ENCODE results near the gene GRIA3.
"Not testable (repeated sequence)": the region's sequence is repeated elsewhere in the genome, so short reads cannot be mapped to it uniquely, and the experiment has no call there.

The GRIA3 gene

GRCh38 chrX:123277347-123277746, 93.3 kb downstream of the GRIA3 start:
- no peak for DNase-seq (ENCODE audit: low spot score)

- DNase-seq (ENCODE audit: low spot score): no peak
Measured at GRCh38 chrX:123277821-123278220, 93.7 kb downstream of the GRIA3 start.

GRCh38 chrX:123282241-123282640, 98.2 kb downstream of the GRIA3 start:
- no peak for DNase-seq (ENCODE audit: low spot score)

GRCh38 chrX:123283407-123283806, 99.3 kb downstream of the GRIA3 start:
- DNase-seq (ENCODE audit: low spot score): not testable (repeated sequence)

GRCh38 chrX:123291623-123292022, 107.5 kb downstream of the GRIA3 start:
- no peak for DNase-seq (ENCODE audit: low spot score)

- no peak for DNase-seq (ENCODE audit: low spot score)
Measured at GRCh38 chrX:123298026-123298425, 113.9 kb downstream of the GRIA3 start.

- no peak for DNase-seq (ENCODE audit: low spot score)
Measured at GRCh38 chrX:123303429-123303828, 119.4 kb downstream of the GRIA3 start.

- DNase-seq (ENCODE audit: low spot score): no peak
Measured at GRCh38 chrX:123308658-123309057, 124.6 kb downstream of the GRIA3 start.

- no peak for DNase-seq (ENCODE audit: low spot score)
Measured at GRCh38 chrX:123310112-123310511, 126.0 kb downstream of the GRIA3 start.

- no peak for DNase-seq (ENCODE audit: low spot score)
Measured at GRCh38 chrX:123311486-123311885, 127.4 kb downstream of the GRIA3 start.

- no peak for DNase-seq (ENCODE audit: low spot score)
Measured at GRCh38 chrX:123313486-123313885, 129.4 kb downstream of the GRIA3 start.

GRCh38 chrX:123320622-123321021, 136.5 kb downstream of the GRIA3 start:
- DNase-seq (ENCODE audit: low spot score): no peak

- no peak for DNase-seq (ENCODE audit: low spot score)
Measured at GRCh38 chrX:123322536-123322935, 138.5 kb downstream of the GRIA3 start.

- DNase-seq (ENCODE audit: low spot score): no peak
Measured at GRCh38 chrX:123324625-123325024, 140.5 kb downstream of the GRIA3 start.

- DNase-seq (ENCODE audit: low spot score): no peak
Measured at GRCh38 chrX:123330229-123330942, 146.3 kb downstream of the GRIA3 start.

- no peak for DNase-seq (ENCODE audit: low spot score)
Measured at GRCh38 chrX:123331349-123331748, 147.3 kb downstream of the GRIA3 start.

- DNase-seq (ENCODE audit: low spot score): no peak
Measured at GRCh38 chrX:123331859-123332258, 147.8 kb downstream of the GRIA3 start.

- DNase-seq (ENCODE audit: low spot score): no peak
Measured at GRCh38 chrX:123336666-123337065, 152.6 kb downstream of the GRIA3 start.

- no peak for DNase-seq (ENCODE audit: low spot score)
Measured at GRCh38 chrX:123337886-123338639, 154.0 kb downstream of the GRIA3 start.

GRCh38 chrX:123339221-123339905, 155.3 kb downstream of the GRIA3 start:
- DNase-seq (ENCODE audit: low spot score): no peak

- DNase-seq (ENCODE audit: low spot score): no peak
Measured at GRCh38 chrX:123340696-123341095, 156.6 kb downstream of the GRIA3 start.

- DNase-seq (ENCODE audit: low spot score): no peak
Measured at GRCh38 chrX:123348468-123348867, 164.4 kb downstream of the GRIA3 start.

GRCh38 chrX:123350226-123350625, 166.1 kb downstream of the GRIA3 start:
- DNase-seq (ENCODE audit: low spot score): no peak
